HG02759 (cell line): ENCODE data around the gene SLC6A4.
"Not testable (repeated sequence)": the region's sequence is repeated elsewhere in the genome, so short reads cannot be mapped to it uniquely, and the experiment has no call there.

ENCODE experiments used
- ATAC-seq: cut with Tn5 transposase; IDR thresholded peaks from one replicate; pipeline ENCODE4 v1.9.1; 2021; ENCODE audit warnings: mild to moderate bottlenecking, moderate library complexity; ENCODE audit not compliant: unreplicated experiment

The SLC6A4 gene

GRCh38 chr17:30239089-30239462 lies 3.6 kb upstream of the SLC6A4 start:
- ATAC-seq, result no peak

- no peak for ATAC-seq
Measured at GRCh38 chr17:30238387-30239088, 3.0 kb upstream of the SLC6A4 start.

- ATAC-seq, result no peak
Measured at GRCh38 chr17:30238003-30238344, 2.5 kb upstream of the SLC6A4 start.

- no peak for ATAC-seq
Measured at GRCh38 chr17:30237296-30238002, 2.0 kb upstream of the SLC6A4 start.

- no peak for ATAC-seq
Measured at GRCh38 chr17:30236766-30237165, 1.3 kb upstream of the SLC6A4 start.

GRCh38 chr17:30236297-30236624 lies 764 bp upstream of the SLC6A4 start:
- ATAC-seq, result no peak

GRCh38 chr17:30234964-30235363 lies 533 bp downstream of the SLC6A4 start:
- ATAC-seq, result peak; percentile 64

- no peak for ATAC-seq
Measured at GRCh38 chr17:30234296-30234695, 1.2 kb downstream of the SLC6A4 start.

GRCh38 chr17:30232824-30233427 lies 2.6 kb downstream of the SLC6A4 start:
- ATAC-seq, result no peak

- no peak for ATAC-seq
Measured at GRCh38 chr17:30232015-30232823, 3.3 kb downstream of the SLC6A4 start.

- ATAC-seq, result no peak
Measured at GRCh38 chr17:30230596-30231125, 4.8 kb downstream of the SLC6A4 start.

GRCh38 chr17:30230009-30230408 lies 5.5 kb downstream of the SLC6A4 start:
- ATAC-seq, result not testable (repeated sequence)

GRCh38 chr17:30229012-30229411 lies 6.5 kb downstream of the SLC6A4 start:
- ATAC-seq, result no peak

GRCh38 chr17:30228011-30228410 lies 7.5 kb downstream of the SLC6A4 start:
- no peak for ATAC-seq

GRCh38 chr17:30226878-30227277 lies 8.6 kb downstream of the SLC6A4 start:
- no peak for ATAC-seq

GRCh38 chr17:30225919-30226553 lies 9.5 kb downstream of the SLC6A4 start:
- no peak for ATAC-seq

GRCh38 chr17:30225112-30225511 lies 10.4 kb downstream of the SLC6A4 start:
- no peak for ATAC-seq

GRCh38 chr17:30224419-30224960 lies 11.0 kb downstream of the SLC6A4 start:
- ATAC-seq, result no peak

- no peak for ATAC-seq
Measured at GRCh38 chr17:30222721-30223175, 12.7 kb downstream of the SLC6A4 start.

- ATAC-seq, result no peak
Measured at GRCh38 chr17:30222251-30222650, 13.2 kb downstream of the SLC6A4 start.
